Measurements from ENCODE around the gene NDUFAF8.

DNA sequence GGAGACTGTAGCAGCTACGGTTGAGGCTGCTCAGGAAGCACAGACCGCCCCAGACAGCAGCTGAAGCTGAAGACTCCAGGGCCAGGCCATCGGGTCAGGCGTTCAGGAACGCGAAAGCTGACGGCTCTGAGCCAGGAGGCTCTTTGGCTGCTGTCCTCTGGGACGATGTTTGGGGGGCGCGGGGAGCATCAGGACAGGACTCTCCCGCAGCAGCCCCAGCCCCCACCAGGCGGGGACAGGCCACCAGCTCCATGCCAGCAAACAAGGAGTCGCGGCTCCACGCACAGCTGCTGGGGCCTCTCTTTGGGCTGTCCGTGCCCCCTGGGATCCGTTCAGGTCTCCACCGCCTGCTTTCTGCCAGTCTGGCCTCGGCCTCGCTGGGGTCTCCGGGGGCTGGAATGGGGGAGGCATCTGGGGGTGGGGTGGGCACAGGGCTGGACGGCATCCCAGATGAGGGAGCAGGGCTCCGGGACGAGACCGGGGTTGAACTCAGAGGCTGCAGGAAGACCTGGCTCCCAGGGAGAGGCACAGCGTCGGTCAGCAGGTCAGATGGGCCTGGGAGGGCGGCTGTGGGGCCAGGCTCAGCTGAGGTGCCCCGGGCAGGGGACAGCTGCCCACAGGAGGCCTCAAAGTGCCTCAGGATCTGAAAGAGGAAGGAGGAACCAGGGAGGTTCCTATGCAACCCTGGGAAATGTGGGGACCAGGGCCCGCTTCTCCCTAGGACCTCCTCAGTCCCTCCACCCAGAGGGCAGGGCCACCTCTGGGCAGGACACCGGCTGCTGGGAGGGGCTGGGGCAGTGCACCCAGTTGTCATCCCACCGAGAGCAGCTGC is 10.1 kb upstream of the NDUFAF8 start:
- TF ChIP-seq EZH2 (IDR thresholded peaks at IDR 0.05; ENCODE audit: borderline replicate concordance, control insufficient read depth, low read depth, low read length) (no peak), CHD4 (IDR thresholded peaks at IDR 0.05) (no peak), RBBP5 (conservative IDR thresholded peaks at IDR 0.05) (no peak), CHD2 (IDR thresholded peaks at IDR 0.05; ENCODE audit: borderline replicate concordance, low read depth, low read length) (no peak), RCOR1 (conservative IDR thresholded peaks at IDR 0.05; ENCODE audit: low read depth, low read length) (no peak), SP1 (IDR thresholded peaks at IDR 0.05; ENCODE audit: low read depth, low read length) (no peak), RFX5 (IDR thresholded peaks at IDR 0.05; ENCODE audit: low read depth, low read length) (no peak), CREB1 (IDR thresholded peaks at IDR 0.05; ENCODE audit: low read depth) (no peak), GABPA (IDR thresholded peaks at IDR 0.05; ENCODE audit: low read depth) (no peak), FOXM1 (IDR thresholded peaks at IDR 0.05; ENCODE audit: low read depth, low read length) (no peak), BHLHE40 (IDR thresholded peaks at IDR 0.05; ENCODE audit: borderline replicate concordance in 1 of 2, low read depth in 2 of 2, low read length in 1 of 2) (no peak), MXI1 (IDR thresholded peaks at IDR 0.05; ENCODE audit: low read depth, low read length) (no peak)
- TF ChIP-seq, protein P1, sequence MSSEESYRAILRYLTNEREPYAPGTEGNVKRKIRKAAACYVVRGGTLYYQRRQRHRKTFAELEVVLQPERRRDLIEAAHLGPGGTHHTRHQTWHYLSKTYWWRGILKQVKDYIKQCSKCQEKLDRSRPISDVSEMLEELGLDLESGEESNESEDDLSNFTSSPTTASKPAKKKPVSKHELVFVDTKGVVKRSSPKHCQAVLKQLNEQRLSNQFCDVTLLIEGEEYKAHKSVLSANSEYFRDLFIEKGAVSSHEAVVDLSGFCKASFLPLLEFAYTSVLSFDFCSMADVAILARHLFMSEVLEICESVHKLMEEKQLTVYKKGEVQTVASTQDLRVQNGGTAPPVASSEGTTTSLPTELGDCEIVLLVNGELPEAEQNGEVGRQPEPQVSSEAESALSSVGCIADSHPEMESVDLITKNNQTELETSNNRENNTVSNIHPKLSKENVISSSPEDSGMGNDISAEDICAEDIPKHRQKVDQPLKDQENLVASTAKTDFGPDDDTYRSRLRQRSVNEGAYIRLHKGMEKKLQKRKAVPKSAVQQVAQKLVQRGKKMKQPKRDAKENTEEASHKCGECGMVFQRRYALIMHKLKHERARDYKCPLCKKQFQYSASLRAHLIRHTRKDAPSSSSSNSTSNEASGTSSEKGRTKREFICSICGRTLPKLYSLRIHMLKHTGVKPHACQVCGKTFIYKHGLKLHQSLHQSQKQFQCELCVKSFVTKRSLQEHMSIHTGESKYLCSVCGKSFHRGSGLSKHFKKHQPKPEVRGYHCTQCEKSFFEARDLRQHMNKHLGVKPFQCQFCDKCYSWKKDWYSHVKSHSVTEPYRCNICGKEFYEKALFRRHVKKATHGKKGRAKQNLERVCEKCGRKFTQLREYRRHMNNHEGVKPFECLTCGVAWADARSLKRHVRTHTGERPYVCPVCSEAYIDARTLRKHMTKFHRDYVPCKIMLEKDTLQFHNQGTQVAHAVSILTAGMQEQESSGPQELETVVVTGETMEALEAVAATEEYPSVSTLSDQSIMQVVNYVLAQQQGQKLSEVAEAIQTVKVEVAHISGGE (CRISPR knock-in tag; IDR thresholded peaks at IDR 0.05), result no peak
- TF ChIP-seq, protein P2, sequence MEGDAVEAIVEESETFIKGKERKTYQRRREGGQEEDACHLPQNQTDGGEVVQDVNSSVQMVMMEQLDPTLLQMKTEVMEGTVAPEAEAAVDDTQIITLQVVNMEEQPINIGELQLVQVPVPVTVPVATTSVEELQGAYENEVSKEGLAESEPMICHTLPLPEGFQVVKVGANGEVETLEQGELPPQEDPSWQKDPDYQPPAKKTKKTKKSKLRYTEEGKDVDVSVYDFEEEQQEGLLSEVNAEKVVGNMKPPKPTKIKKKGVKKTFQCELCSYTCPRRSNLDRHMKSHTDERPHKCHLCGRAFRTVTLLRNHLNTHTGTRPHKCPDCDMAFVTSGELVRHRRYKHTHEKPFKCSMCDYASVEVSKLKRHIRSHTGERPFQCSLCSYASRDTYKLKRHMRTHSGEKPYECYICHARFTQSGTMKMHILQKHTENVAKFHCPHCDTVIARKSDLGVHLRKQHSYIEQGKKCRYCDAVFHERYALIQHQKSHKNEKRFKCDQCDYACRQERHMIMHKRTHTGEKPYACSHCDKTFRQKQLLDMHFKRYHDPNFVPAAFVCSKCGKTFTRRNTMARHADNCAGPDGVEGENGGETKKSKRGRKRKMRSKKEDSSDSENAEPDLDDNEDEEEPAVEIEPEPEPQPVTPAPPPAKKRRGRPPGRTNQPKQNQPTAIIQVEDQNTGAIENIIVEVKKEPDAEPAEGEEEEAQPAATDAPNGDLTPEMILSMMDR (IDR thresholded peaks at IDR 0.05 in 2 of 3, conservative IDR thresholded peaks at IDR 0.05 in 1 of 3; ENCODE audit: control insufficient read depth in 2 of 3, extremely low read depth in 1 of 3, insufficient read depth in 1 of 3, low read depth in 3 of 3, low read length in 3 of 3), result no peak

Measured in GM12878 (cell line).